ENCODE data around the gene UGT1A3.

UGT1A3 gene

DNA sequence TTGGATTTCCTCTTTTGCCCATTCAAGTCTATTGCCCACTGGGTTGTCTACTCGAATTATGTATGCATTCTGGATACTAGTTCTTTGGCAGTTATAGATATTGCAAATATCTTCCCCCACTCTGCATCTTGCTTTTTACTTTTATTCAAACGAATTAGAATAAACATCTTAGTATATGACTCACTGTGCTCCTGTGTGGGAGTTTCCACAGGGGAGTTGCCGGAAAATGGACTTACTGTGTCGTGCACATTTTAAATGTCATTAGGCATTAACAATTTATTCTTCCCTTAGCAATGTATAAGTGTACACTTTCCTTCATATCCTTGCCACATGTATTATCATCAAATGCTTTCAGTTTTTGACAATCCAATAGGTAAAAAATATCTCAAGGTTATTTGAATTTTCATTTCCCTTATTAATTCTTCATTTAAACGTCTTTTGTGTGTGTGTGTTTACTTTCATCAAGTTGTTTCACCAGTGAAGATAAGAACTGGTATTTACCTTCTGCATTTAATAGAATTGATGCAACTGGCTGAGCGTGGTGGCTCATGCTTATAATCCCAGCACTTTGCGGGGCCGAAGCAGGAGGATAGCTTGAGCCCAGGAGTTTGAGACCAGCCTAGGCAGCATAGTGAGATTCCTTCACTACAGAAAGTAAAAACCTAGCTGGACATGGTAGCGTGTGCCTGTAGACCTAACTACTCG lies 20.8 kb upstream of the UGT1A3 start:
- Histone ChIP-seq H3K27me3 (ENCODE audit: insufficient read depth, poor library complexity, severe bottlenecking) (no peaks in the 10 kb centered on the region), H3K4me3 (replicated peaks; ENCODE audit: insufficient read depth, low read length) (no peak overlapping the region), H3K27ac (replicated peaks) (no peak overlapping the region)
- DNase-seq (ENCODE audit: low read depth in 1 of 2, low spot score in 1 of 2), result no peak
- TF ChIP-seq POLR2AphosphoS5 (IDR thresholded peaks at IDR 0.05; ENCODE audit: low read depth) (no peak), SPI1 (IDR thresholded peaks at IDR 0.05; ENCODE audit: borderline replicate concordance, low read depth) (no peak), CTCF (IDR thresholded peaks at IDR 0.05; ENCODE audit: insufficient read depth, low read length) (no peak), GABPA (IDR thresholded peaks at IDR 0.05; ENCODE audit: low read depth) (no peak)
- TF ChIP-seq, protein P1, sequence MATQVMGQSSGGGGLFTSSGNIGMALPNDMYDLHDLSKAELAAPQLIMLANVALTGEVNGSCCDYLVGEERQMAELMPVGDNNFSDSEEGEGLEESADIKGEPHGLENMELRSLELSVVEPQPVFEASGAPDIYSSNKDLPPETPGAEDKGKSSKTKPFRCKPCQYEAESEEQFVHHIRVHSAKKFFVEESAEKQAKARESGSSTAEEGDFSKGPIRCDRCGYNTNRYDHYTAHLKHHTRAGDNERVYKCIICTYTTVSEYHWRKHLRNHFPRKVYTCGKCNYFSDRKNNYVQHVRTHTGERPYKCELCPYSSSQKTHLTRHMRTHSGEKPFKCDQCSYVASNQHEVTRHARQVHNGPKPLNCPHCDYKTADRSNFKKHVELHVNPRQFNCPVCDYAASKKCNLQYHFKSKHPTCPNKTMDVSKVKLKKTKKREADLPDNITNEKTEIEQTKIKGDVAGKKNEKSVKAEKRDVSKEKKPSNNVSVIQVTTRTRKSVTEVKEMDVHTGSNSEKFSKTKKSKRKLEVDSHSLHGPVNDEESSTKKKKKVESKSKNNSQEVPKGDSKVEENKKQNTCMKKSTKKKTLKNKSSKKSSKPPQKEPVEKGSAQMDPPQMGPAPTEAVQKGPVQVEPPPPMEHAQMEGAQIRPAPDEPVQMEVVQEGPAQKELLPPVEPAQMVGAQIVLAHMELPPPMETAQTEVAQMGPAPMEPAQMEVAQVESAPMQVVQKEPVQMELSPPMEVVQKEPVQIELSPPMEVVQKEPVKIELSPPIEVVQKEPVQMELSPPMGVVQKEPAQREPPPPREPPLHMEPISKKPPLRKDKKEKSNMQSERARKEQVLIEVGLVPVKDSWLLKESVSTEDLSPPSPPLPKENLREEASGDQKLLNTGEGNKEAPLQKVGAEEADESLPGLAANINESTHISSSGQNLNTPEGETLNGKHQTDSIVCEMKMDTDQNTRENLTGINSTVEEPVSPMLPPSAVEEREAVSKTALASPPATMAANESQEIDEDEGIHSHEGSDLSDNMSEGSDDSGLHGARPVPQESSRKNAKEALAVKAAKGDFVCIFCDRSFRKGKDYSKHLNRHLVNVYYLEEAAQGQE (IDR thresholded peaks at IDR 0.05; ENCODE audit: insufficient replicate concordance, low read depth), result no peak

- Histone ChIP-seq H3K27ac (replicated peaks) (no peak overlapping the region), H3K4me3 (replicated peaks; ENCODE audit: insufficient read depth, low read length) (no peak overlapping the region), H3K27me3 (ENCODE audit: insufficient read depth, poor library complexity, severe bottlenecking) (no peaks in the 10 kb centered on the region)
- no peak for DNase-seq (ENCODE audit: low read depth in 1 of 2, low spot score in 1 of 2)
- TF ChIP-seq, protein P1 (IDR thresholded peaks at IDR 0.05; ENCODE audit: insufficient replicate concordance, low read depth), result no peak
- no peak for TF ChIP-seq POLR2AphosphoS5 (IDR thresholded peaks at IDR 0.05; ENCODE audit: low read depth)
- TF ChIP-seq SPI1 (IDR thresholded peaks at IDR 0.05; ENCODE audit: borderline replicate concordance, low read depth), result no peak
- TF ChIP-seq CTCF (IDR thresholded peaks at IDR 0.05; ENCODE audit: insufficient read depth, low read length), result no peak
- TF ChIP-seq GABPA (IDR thresholded peaks at IDR 0.05; ENCODE audit: low read depth), result no peak
Observed at GRCh38 chr2:233708942-233709341, 19.9 kb upstream of the UGT1A3 start.

GRCh38 chr2:233711312-233712008 lies 17.4 kb upstream of the UGT1A3 start:
- TF ChIP-seq CTCF (IDR thresholded peaks at IDR 0.05; ENCODE audit: insufficient read depth, low read length), result peak; percentile 96
- TF ChIP-seq POLR2AphosphoS5 (IDR thresholded peaks at IDR 0.05; ENCODE audit: low read depth), result no peak
- no peak; the same call in 1 of the 2 replicates for TF ChIP-seq SPI1 (IDR thresholded peaks at IDR 0.05; ENCODE audit: borderline replicate concordance, low read depth)
- TF ChIP-seq, protein P1 (IDR thresholded peaks at IDR 0.05; ENCODE audit: insufficient replicate concordance, low read depth), result no peak
- Histone ChIP-seq H3K27me3 (ENCODE audit: insufficient read depth, poor library complexity, severe bottlenecking) (no peaks in the 10 kb centered on the region), H3K4me3 (replicated peaks; ENCODE audit: insufficient read depth, low read length) (no peak overlapping the region), H3K27ac (replicated peaks) (no peak overlapping the region)
- DNase-seq (ENCODE audit: low read depth in 1 of 2, low spot score in 1 of 2), result peak; percentile 15 to 69
